DND-41 (cell line): ENCODE results near the gene SQSTM1.

Experiments
- ATAC-seq: fragments of 200-7000 bp; cut with Tn5 transposase; 3 replicates; pipeline ENCODE4 v1.9.1; 2021; ENCODE audit warnings: low read depth; ENCODE audit not compliant: insufficient read depth
- DNase-seq: peaks from one replicate; pipeline ENCODE4 v3.0.0-alpha.2; 2020
- H2AFZ ChIP-seq: 2 replicates; pipeline ENCODE4 v1.6.0; 2012; ENCODE audit warnings: low read depth, low read length
- H3K27ac ChIP-seq: 2 replicates; pipeline ENCODE4 v1.5.1; 2012; ENCODE audit warnings: low read length, inconsistent platforms
- H3K27me3 ChIP-seq: fragments of 200-600 bp; sonication (generic); 2 replicates; pipeline ENCODE4 v1.6.0; 2012; ENCODE audit warnings: low read length, mild to moderate bottlenecking, inconsistent platforms; ENCODE audit not compliant: insufficient read depth, poor library complexity
- H3K36me3 ChIP-seq: 2 replicates; pipeline ENCODE4 v1.5.1; 2012; ENCODE audit warnings: low read length, inconsistent platforms; ENCODE audit not compliant: insufficient read depth
- H3K4me1 ChIP-seq: 2 replicates; pipeline ENCODE4 v1.5.1; 2012; ENCODE audit warnings: mild to moderate bottlenecking, low read length; ENCODE audit not compliant: insufficient read depth
- H3K4me2 ChIP-seq: 2 replicates; pipeline ENCODE4 v1.6.0; 2012; ENCODE audit warnings: mild to moderate bottlenecking, moderate library complexity, low read length, inconsistent platforms; ENCODE audit not compliant: insufficient read depth
- H3K4me3 ChIP-seq, 2 experiments: fragments of 200-600 bp in 1 of 2; shearing (Covaris generic) in 1 of 2; 2 replicates each; pipeline ENCODE4 v1.5.1; 2012 to 2016; ENCODE audit warnings: inconsistent platforms in 2 of 2, low read length in 2 of 2, mild to moderate bottlenecking in 2 of 2, low read depth in 1 of 2, moderate library complexity in 1 of 2
- H3K79me2 ChIP-seq: 2 replicates; pipeline ENCODE4 v1.6.0; 2012; ENCODE audit warnings: low read length, inconsistent platforms; ENCODE audit not compliant: insufficient read depth
- H3K9ac ChIP-seq: 2 replicates; pipeline ENCODE4 v1.6.0; 2012; ENCODE audit warnings: low read depth, mild to moderate bottlenecking, inconsistent platforms, low read length, moderate library complexity
- H3K9me3 ChIP-seq: 2 replicates; pipeline ENCODE4 v1.5.1; 2012; ENCODE audit warnings: low read length, moderate library complexity, mild to moderate bottlenecking, inconsistent platforms; ENCODE audit not compliant: insufficient read depth, severe bottlenecking
- H4K20me1 ChIP-seq: 2 replicates; pipeline ENCODE4 v1.6.0; 2012; ENCODE audit warnings: low read length; ENCODE audit not compliant: insufficient read depth
- EZH2 ChIP-seq: IDR thresholded peaks from 3 replicates; pipeline ENCODE4 v1.6.1; 2012; ENCODE audit warnings: borderline replicate concordance, low read depth, mild to moderate bottlenecking, moderate library complexity, low read length, inconsistent platforms; ENCODE audit not compliant: severe bottlenecking
- TF ChIP-seq, protein P1 (sequence below): IDR thresholded peaks from 2 replicates; pipeline ENCODE4 v1.5.1; 2012; ENCODE audit warnings: borderline replicate concordance, low read length, moderate library complexity, mild to moderate bottlenecking; ENCODE audit not compliant: poor library complexity, severe bottlenecking; ENCODE audit errors: extremely low read depth

Gene SQSTM1

DNA sequence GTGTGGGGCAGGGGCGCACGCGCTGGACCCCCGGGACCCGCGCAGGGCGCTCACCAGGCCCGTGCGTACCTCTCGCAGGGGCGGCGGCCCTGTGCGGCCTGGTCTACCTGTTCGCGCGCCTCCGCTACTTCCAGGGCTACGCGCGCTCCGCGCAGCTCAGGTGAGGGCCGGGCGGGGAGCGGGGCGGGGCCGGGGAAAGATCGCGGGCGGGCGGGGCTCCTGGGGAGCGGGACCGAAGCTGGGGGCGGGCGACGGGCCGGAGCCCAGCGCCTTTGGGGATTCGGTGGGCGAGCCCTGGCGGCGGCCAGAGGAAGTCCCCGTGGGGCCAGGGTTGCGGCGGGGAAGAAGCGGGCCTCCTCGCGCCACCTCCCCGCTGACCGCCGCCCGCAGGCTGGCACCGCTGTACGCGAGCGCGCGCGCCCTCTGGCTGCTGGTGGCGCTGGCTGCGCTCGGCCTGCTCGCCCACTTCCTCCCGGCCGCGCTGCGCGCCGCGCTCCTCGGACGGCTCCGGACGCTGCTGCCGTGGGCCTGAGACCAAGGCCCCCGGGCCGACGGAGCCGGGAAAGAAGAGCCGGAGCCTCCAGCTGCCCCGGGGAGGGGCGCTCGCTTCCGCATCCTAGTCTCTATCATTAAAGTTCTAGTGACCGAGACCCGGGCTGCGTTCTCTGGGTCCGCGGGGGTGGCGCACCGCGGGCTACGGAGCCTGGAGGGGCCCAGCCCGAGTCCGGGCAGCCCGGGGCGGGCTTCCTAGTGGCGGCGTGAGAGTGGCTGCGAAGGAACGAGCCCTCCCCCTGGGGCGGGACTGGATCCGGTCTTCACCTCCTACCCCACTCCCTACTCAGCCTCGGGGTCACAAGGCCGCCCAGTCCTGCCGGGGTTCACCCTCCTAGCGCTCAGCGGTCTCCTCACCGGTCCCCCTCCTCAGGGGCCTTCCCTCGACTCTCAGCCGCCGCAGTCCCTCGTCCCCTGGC lies 24.6 kb upstream of the SQSTM1 start:
- ATAC-seq (peak; percentile 77), DNase-seq (peak; percentile 54)
- peaks cover 43% of the 10 kb centered on the region for H3K36me3 ChIP-seq
- H3K4me1 ChIP-seq, result peaks cover 24% of the 10 kb centered on the region
- H3K27me3 ChIP-seq, result no peaks in the 10 kb centered on the region
- H3K27ac ChIP-seq, result no peak overlapping the region
- H3K79me2 ChIP-seq, result no peaks in the 10 kb centered on the region
- H3K9ac ChIP-seq, result peak overlapping the region; percentile 52
- peak overlapping the region in 1 of 2 experiments; percentile 59; a peak in 2 of 4 replicates for H3K4me3 ChIP-seq
- H4K20me1 ChIP-seq, result peaks cover 13% of the 10 kb centered on the region
- peak overlapping the region; percentile 82 for H3K4me2 ChIP-seq
- peak overlapping the region; percentile 62 for H2AFZ ChIP-seq
- H3K9me3 ChIP-seq, result no peaks in the 10 kb centered on the region
- TF ChIP-seq EZH2, result no peak
- TF ChIP-seq, protein P1, sequence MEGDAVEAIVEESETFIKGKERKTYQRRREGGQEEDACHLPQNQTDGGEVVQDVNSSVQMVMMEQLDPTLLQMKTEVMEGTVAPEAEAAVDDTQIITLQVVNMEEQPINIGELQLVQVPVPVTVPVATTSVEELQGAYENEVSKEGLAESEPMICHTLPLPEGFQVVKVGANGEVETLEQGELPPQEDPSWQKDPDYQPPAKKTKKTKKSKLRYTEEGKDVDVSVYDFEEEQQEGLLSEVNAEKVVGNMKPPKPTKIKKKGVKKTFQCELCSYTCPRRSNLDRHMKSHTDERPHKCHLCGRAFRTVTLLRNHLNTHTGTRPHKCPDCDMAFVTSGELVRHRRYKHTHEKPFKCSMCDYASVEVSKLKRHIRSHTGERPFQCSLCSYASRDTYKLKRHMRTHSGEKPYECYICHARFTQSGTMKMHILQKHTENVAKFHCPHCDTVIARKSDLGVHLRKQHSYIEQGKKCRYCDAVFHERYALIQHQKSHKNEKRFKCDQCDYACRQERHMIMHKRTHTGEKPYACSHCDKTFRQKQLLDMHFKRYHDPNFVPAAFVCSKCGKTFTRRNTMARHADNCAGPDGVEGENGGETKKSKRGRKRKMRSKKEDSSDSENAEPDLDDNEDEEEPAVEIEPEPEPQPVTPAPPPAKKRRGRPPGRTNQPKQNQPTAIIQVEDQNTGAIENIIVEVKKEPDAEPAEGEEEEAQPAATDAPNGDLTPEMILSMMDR, result peak; percentile 78

DNA sequence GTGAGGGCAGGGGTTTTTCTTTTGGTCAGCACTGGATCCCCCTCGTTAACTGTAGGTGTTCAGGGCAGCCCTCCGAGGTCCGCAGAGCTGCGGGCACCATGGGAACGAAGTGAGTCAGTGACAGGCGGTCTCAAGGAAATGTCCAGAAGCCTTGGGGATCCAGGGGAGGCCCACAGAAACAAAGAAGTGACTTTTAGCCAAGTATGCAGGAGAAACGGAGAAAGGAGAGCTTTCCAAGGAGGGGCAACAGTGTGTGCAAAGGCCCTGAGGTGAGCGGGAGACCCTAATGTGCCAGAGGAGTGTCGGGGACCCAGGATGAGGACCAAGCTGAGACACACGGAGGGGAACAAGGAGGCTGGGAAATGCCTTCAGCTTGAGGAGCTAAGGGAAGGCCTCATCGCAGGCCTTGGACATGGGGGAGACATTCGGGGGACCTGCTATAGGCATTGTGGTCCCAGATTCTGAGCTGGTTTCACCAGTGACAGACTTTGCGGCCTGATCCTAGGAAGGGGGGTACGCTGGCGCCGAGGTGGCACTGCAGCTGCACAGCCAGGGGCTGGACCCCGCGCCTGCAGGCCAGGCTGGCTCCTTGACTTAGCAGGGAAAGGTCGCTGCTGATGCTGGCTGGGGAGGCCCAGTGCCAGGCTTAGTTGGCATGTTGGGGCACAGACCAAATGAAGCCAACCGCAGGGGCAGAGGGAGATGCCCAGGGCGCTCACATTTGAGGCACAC lies 23.7 kb upstream of the SQSTM1 start:
- H4K20me1 ChIP-seq, result peaks cover 13% of the 10 kb centered on the region
- DNase-seq (no peak), ATAC-seq (no peak)
- peaks cover 46% of the 10 kb centered on the region for H3K36me3 ChIP-seq
- H3K9ac ChIP-seq, result no peak overlapping the region
- no peaks in the 10 kb centered on the region for H3K9me3 ChIP-seq
- TF ChIP-seq, protein P1, result no peak
- TF ChIP-seq EZH2, result no peak
- no peak overlapping the region for H3K4me3 ChIP-seq
- H3K27ac ChIP-seq, result no peak overlapping the region
- no peaks in the 10 kb centered on the region for H3K79me2 ChIP-seq
- peak overlapping the region; percentile 82; the same call in 1 of the 2 replicates for H3K4me2 ChIP-seq
- no peak overlapping the region for H2AFZ ChIP-seq
- H3K27me3 ChIP-seq, result no peaks in the 10 kb centered on the region
- H3K4me1 ChIP-seq, result peaks cover 24% of the 10 kb centered on the region

DNA sequence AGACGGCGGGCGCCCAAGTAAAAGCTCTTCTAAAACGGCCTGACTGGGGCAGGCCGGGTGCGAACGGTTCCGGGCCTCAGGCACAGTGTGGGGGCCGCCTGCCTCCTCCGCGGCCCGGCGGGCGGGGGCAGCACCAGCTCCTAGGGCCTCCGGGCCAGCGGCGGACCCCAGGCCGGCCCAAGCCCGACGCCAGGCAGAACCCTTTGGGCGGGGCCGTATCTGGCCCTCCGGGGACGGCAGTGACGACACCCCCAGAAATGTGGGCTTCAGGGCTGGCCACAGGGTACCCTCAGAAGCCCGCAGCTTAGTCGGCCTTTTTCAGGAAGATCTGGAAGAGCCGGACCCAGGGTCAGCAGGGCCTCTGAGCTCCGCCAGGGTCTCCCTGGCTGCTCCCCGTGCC lies 23.0 kb upstream of the SQSTM1 start:
- peaks cover 46% of the 10 kb centered on the region for H3K36me3 ChIP-seq
- no peaks in the 10 kb centered on the region for H3K79me2 ChIP-seq
- H3K27ac ChIP-seq, result no peak overlapping the region
- H3K9ac ChIP-seq, result no peak overlapping the region
- no peak overlapping the region for H2AFZ ChIP-seq
- no peak for DNase-seq
- peaks cover 24% of the 10 kb centered on the region for H3K4me1 ChIP-seq
- H3K9me3 ChIP-seq, result no peaks in the 10 kb centered on the region
- no peak overlapping the region for H3K4me3 ChIP-seq
- no peaks in the 10 kb centered on the region for H3K27me3 ChIP-seq
- no peak overlapping the region for H3K4me2 ChIP-seq
- ATAC-seq, result no peak
- peaks cover 16% of the 10 kb centered on the region for H4K20me1 ChIP-seq
- TF ChIP-seq, protein P1, result no peak
- TF ChIP-seq EZH2, result no peak
